ENCODE results near the gene RAB34. TPM values are rescaled to one million over a fixed set of nuclear protein-coding genes. Genes with fewer than 3 reads are reported as not detected.

Gene RAB34
- total and polyA plus RNA-seq, 9 of the 15 experiments (the other 6 are each of a cell fraction or from before 2014, with no cell fraction given) = 0.07 to 3.8 (median 0.46) TPM; not detected in 1

GRCh38 chr17:28763804-28764266, 46.2 kb upstream of the RAB34 start (continued):
- TF ChIP-seq RAD21 (CRISPR knock-in tag; conservative IDR thresholded peaks at IDR 0.05 in 1 of 2, IDR thresholded peaks at IDR 0.05 in 1 of 2) = peak; percentile 84 to 92
- TF ChIP-seq SP1 (CRISPR knock-in tag; IDR thresholded peaks at IDR 0.05) = no peak
- no peak for TF ChIP-seq GTF2A2 (tag; IDR thresholded peaks at IDR 0.05)
- no peak for TF ChIP-seq KAT8 (IDR thresholded peaks at IDR 0.05; ENCODE audit: low read depth)
- no peak for TF ChIP-seq ZNF239 (CRISPR knock-in tag; IDR thresholded peaks at IDR 0.05)
- no peak for TF ChIP-seq ZMIZ1 (IDR thresholded peaks at IDR 0.05; ENCODE audit: low read depth in 2 of 2, low read length in 2 of 2)
- no peak for TF ChIP-seq SLC30A9 (CRISPR knock-in tag; IDR thresholded peaks at IDR 0.05)
- TF ChIP-seq FUS (optimal IDR thresholded peaks at IDR 0.05; ENCODE audit: low read depth, low read length) = no peak
- TF ChIP-seq JUNB (CRISPR knock-in tag; conservative IDR thresholded peaks at IDR 0.05) = no peak
- no peak for TF ChIP-seq MYC (IDR thresholded peaks at IDR 0.05; ENCODE audit: low read depth, low read length)
- TF ChIP-seq MYC (CRISPR knock-in tag; IDR thresholded peaks at IDR 0.05; ENCODE audit: borderline replicate concordance, low read depth) = no peak
- no peak for TF ChIP-seq ZNF507 (tag; conservative IDR thresholded peaks at IDR 0.05)
- no peak for TF ChIP-seq HBP1 (CRISPR knock-in tag; IDR thresholded peaks at IDR 0.05)
- no peak for TF ChIP-seq RHOXF2B (CRISPR knock-in tag; conservative IDR thresholded peaks at IDR 0.05)
- TF ChIP-seq ZNF395 (CRISPR knock-in tag; IDR thresholded peaks at IDR 0.05) = no peak
- no peak for TF ChIP-seq HDAC3 (IDR thresholded peaks at IDR 0.05; ENCODE audit: borderline replicate concordance, partially characterized antibody)
- no peak for TF ChIP-seq DNMT1 (IDR thresholded peaks at IDR 0.05)
- TF ChIP-seq FOS (IDR thresholded peaks at IDR 0.05; ENCODE audit: extremely low read depth, insufficient read length) = no peak
- TF ChIP-seq ZNF57 (CRISPR knock-in tag; IDR thresholded peaks at IDR 0.05) = no peak
- no peak for TF ChIP-seq E2F3 (CRISPR knock-in tag; IDR thresholded peaks at IDR 0.05)
- peak; percentile 74; the same call in 1 of the 2 replicates for TF ChIP-seq ARID3A (IDR thresholded peaks at IDR 0.05; ENCODE audit: borderline replicate concordance, low read depth, low read length)
- TF ChIP-seq SAFB2 (IDR thresholded peaks at IDR 0.05; ENCODE audit: borderline replicate concordance, low read depth, low read length, severe bottlenecking) = no peak
